ENCODE measurements around the gene CA14.
"Not testable (repeated sequence)": the region's sequence is repeated elsewhere in the genome, so short reads cannot be mapped to it uniquely, and the experiment has no call there.

Gene CA14

DNA sequence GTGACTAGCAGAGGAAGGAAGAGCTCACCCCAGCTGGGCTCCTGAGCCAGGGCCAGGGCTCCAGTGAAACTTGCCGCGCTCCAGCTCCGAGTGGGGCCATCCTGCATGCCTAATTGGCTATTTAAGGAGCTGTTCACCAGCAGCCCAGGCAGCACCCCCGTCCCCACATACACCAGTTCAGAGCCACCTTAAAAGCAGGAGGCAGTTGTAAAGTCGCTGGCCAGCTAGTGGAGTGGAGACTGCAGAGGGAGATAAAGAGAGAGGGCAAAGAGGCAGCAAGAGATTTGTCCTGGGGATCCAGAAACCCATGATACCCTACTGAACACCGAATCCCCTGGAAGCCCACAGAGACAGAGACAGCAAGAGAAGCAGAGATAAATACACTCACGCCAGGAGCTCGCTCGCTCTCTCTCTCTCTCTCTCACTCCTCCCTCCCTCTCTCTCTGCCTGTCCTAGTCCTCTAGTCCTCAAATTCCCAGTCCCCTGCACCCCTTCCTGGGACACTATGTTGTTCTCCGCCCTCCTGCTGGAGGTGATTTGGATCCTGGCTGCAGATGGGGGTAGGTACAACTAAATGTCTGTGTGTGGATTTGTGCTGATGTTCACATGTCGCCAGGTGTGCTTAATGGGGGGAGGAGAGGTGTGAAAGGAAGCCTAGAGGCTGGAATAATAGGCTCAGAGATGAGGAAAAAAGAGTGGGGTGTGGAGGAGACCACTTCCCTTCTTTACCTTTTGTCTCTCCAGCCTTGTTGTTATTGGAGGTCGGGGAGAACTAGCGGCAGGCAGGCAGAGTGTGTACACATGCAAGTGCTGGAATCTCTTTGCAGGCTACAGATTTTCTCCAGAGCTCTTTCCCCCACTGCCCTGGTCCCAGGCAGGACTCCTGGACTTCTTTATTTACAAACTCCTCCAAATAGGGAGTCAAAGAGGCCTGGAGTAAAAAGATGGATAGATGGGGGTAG is at the start of gene CA14:
Gene CA14 (plus strand): TSS at position 151 of the 962 bp plus-strand sequence. CDS start 355 bp downstream, at position 506.
- no peak for DNase-seq (ENCODE audit: low spot score)
- Histone ChIP-seq H3K4me3 (no peak within 1 kb of the TSS), H3K27ac (no peak within 1 kb of the TSS)
- TF ChIP-seq, protein P1, sequence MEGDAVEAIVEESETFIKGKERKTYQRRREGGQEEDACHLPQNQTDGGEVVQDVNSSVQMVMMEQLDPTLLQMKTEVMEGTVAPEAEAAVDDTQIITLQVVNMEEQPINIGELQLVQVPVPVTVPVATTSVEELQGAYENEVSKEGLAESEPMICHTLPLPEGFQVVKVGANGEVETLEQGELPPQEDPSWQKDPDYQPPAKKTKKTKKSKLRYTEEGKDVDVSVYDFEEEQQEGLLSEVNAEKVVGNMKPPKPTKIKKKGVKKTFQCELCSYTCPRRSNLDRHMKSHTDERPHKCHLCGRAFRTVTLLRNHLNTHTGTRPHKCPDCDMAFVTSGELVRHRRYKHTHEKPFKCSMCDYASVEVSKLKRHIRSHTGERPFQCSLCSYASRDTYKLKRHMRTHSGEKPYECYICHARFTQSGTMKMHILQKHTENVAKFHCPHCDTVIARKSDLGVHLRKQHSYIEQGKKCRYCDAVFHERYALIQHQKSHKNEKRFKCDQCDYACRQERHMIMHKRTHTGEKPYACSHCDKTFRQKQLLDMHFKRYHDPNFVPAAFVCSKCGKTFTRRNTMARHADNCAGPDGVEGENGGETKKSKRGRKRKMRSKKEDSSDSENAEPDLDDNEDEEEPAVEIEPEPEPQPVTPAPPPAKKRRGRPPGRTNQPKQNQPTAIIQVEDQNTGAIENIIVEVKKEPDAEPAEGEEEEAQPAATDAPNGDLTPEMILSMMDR (IDR thresholded peaks at IDR 0.05) = no peak

DNA sequence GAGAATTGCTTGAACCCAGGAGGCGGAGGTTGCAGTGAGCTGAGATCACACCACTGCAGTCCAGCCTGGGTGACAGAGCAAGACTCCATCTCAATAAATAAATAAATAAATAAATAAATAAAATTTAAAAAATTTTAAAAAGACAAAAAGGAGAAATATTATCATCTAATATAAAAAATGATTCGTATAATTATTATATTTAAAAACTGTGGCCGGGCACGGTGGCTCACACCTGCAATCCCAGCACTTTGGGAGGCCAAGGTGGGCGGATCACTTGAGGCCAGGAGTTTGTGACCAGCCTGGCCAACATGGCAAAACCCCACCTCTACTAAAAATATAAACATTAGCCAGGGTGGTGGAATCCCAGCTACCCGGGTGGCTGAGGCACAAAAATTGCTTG is 49.1 kb upstream of the CA14 start:
- not testable (repeated sequence) for DNase-seq (ENCODE audit: low spot score); H3K27ac ChIP-seq; H3K4me3 ChIP-seq

- H3K4me3 ChIP-seq = no peak overlapping the region
- TF ChIP-seq, protein P1 (IDR thresholded peaks at IDR 0.05) = no peak
- DNase-seq (ENCODE audit: low spot score) = no peak
- H3K27ac ChIP-seq = no peak overlapping the region
Measured at GRCh38 chr1:150210091-150210490, 47.5 kb upstream of the CA14 start.

- no peak overlapping the region for H3K27ac ChIP-seq
- no peak for DNase-seq (ENCODE audit: low spot score)
- no peak overlapping the region for H3K4me3 ChIP-seq
- TF ChIP-seq, protein P1 (IDR thresholded peaks at IDR 0.05) = no peak
Measured at GRCh38 chr1:150210706-150211105, 46.9 kb upstream of the CA14 start.

GRCh38 chr1:150212070-150212469 is 45.5 kb upstream of the CA14 start:
- no peak for DNase-seq (ENCODE audit: low spot score)
- Histone ChIP-seq H3K4me3 (no peak overlapping the region), H3K27ac (no peak overlapping the region)
- TF ChIP-seq, protein P1 (IDR thresholded peaks at IDR 0.05) = no peak

GRCh38 chr1:150213170-150214098 is 44.1 kb upstream of the CA14 start:
- peak; percentile 98 for DNase-seq (ENCODE audit: low spot score)
- TF ChIP-seq, protein P1 (IDR thresholded peaks at IDR 0.05) = no peak
- Histone ChIP-seq H3K4me3 (peak overlapping the region; percentile 67), H3K27ac (peak overlapping the region; percentile 35 to 74)

DNA sequence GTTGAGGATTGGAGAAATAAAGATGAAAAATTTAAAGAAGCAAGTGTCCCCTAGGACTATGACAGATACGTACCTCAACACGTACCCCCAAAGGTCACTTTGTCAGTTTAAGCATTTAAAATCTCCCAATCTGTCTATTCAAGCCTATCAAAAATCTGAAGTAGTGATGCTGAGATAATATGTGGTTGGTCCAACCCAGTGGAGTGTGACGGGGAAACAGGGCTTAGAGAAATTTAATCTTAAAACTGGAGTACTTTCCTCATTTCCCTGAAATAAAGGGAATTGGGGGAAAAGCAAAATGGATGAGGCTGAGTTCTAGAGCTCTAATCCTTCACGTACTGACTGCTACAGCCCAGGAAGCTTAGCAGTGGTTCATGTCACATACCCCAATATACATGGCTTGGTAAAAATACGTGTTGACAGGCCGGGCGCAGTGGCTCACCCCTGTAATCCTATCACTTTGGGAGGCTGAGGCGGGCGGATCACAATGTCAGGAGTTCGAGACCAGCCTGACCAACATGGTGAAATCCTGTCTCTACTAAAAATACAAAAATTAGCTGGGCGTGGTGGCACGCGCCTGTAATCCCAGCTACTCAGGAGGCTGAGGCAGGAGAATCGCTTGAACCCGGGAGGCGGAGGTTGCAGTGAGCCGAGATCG is 43.3 kb upstream of the CA14 start:
- peak overlapping the region; percentile 35 to 74 for H3K27ac ChIP-seq
- DNase-seq (ENCODE audit: low spot score) = not testable (repeated sequence)
- peak overlapping the region; percentile 67 for H3K4me3 ChIP-seq

DNA sequence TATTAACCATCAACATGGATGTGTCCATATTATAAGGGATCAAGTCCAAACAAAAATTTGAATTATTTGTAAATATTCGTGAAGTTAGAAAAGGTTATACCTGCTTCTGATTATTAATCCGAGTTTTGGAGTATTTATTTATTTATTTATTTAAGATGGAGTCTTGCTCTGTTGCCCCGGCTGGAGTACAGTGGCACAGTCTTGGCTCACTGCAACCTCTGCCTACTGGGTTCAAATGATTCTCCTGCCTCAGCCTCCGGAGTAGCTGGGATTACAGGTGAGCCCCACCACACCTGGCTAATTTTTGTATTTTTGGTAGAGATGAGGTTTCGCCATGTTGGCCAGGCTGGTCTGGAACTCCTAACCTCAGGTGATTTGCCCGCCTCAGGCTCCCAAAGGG is 41.7 kb upstream of the CA14 start:
- H3K4me3 ChIP-seq; H3K27ac ChIP-seq; DNase-seq (ENCODE audit: low spot score): not testable (repeated sequence)
